Body of pancreas (tissue), 4 donors: ENCODE results near the gene TMEM242.

ENCODE experiments used
- POLR2A ChIP-seq, 3 donors: fragments of 450-650 bp; IDR thresholded peaks; one replicate each; pipeline ENCODE4 v1.6.1; 2016; ENCODE audit warnings: antibody characterized with exemption in 3 of 3, mild to moderate bottlenecking in 2 of 3
- TF ChIP-seq, protein P1 (sequence below), 7 experiments: fragments of 450-650 bp in 4 of 7; fragments of 200-600 bp in 3 of 7; sonication (generic) in 3 of 7; IDR thresholded peaks; one replicate each; pipeline ENCODE4 v1.5.1; 2016 to 2019; ENCODE audit warnings: antibody characterized with exemption in 7 of 7

DNA sequence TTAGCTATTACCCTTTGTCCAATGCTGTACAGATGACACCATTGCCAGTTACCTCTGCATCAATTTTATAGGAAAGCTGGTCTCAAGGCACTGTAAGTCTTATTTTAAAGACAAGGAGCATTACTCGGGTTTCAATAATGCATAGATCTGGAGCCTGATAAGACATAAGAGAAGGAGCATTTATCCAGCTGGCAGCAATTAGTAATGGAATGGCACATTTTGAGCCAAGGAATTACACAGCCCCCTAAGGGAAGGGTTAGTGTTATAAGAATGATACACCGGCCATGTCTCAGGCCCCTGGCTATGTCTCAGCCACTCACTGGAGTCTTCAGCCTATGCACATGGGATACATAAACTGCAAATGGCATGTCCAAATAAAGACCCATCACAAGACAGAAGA, 23.1 kb upstream of the TMEM242 start:
- no peak for TF ChIP-seq POLR2A (IDR thresholded peaks at IDR 0.05)
- TF ChIP-seq, protein P1, sequence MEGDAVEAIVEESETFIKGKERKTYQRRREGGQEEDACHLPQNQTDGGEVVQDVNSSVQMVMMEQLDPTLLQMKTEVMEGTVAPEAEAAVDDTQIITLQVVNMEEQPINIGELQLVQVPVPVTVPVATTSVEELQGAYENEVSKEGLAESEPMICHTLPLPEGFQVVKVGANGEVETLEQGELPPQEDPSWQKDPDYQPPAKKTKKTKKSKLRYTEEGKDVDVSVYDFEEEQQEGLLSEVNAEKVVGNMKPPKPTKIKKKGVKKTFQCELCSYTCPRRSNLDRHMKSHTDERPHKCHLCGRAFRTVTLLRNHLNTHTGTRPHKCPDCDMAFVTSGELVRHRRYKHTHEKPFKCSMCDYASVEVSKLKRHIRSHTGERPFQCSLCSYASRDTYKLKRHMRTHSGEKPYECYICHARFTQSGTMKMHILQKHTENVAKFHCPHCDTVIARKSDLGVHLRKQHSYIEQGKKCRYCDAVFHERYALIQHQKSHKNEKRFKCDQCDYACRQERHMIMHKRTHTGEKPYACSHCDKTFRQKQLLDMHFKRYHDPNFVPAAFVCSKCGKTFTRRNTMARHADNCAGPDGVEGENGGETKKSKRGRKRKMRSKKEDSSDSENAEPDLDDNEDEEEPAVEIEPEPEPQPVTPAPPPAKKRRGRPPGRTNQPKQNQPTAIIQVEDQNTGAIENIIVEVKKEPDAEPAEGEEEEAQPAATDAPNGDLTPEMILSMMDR (IDR thresholded peaks at IDR 0.05) = no peak
